Measurements from ENCODE around the gene GPT2. TPM values are rescaled to one million over a fixed set of nuclear protein-coding genes. Genes with fewer than 3 reads are reported as not detected.

The GPT2 gene
- total RNA-seq, 1 experiment from 2014 or later = 81.8 TPM

DNA sequence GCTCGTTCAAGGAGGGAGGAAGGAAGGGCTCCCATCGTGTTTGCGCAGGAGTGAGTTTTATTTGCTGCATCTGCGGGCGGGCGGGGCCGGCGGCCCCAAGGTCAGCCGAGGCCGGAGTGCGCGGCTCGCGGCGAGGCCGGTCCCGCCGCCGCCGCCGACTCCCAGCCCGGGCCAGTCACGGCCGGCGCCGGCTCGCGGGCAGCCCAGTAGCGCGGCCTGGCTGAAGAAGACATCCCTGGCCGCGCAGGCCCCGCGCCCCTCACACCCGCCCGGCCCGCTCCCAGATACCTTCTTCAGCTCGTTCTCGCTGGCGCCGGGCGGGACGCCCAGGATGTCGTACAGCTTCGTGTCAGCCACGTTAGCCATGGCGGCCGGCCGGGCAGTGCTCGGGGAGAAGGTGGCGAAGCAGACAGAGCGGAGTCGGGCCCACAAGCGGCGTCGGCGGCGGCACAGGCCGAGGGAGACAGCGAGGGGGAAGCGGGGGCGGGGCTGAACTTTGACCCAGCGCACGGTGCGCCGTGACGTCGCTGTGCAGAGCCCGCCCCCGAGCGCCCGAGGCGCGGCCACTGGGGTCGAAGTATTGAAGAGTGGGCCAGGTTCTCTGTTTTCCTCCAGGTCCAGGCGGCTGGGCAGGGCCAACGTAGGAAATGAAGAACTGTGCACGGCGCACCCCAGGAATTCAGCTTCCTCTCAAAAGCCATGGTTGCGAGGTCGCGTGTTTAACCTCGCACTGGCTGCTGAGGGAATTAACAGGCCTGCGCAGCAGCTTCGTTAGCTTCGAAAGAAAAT, 89.2 kb downstream of the GPT2 start, which contains the start of gene DNAJA2 (continued):
- TF ChIP-seq ZSCAN18 (CRISPR knock-in tag; IDR thresholded peaks at IDR 0.05) (no peak), PRDM15 (CRISPR knock-in tag; IDR thresholded peaks at IDR 0.05) (no peak), FOXP1 (CRISPR knock-in tag; IDR thresholded peaks at IDR 0.05; ENCODE audit: borderline replicate concordance) (no peak; the same call in 1 of the 2 replicates), SMAD4 (CRISPR knock-in tag; IDR thresholded peaks at IDR 0.05) (no peak), MYBL2 (CRISPR knock-in tag; IDR thresholded peaks at IDR 0.05) (peak; percentile 26; the same call in 1 of the 2 replicates), PREB (CRISPR knock-in tag; IDR thresholded peaks at IDR 0.05; ENCODE audit: borderline replicate concordance) (no peak), E2F5 (CRISPR knock-in tag; IDR thresholded peaks at IDR 0.05) (peak; percentile 75), SMAD3 (CRISPR knock-in tag; IDR thresholded peaks at IDR 0.05; ENCODE audit: borderline replicate concordance) (peak; percentile 56; the same call in 1 of the 2 replicates), ETV6 (CRISPR knock-in tag; IDR thresholded peaks at IDR 0.05) (peak; percentile 62), JAZF1 (CRISPR knock-in tag; IDR thresholded peaks at IDR 0.05) (no peak), CREB1 (CRISPR knock-in tag; IDR thresholded peaks at IDR 0.05) (no peak), TP53 (CRISPR knock-in tag; IDR thresholded peaks at IDR 0.05) (no peak), NFE2L1 (CRISPR knock-in tag; IDR thresholded peaks at IDR 0.05) (no peak; the same call in 1 of the 2 replicates), ZBTB43 (CRISPR knock-in tag; IDR thresholded peaks at IDR 0.05) (0 out of 2 replicates have a peak, but pooled peaks have one; percentile 53), NR1H2 (CRISPR knock-in tag; IDR thresholded peaks at IDR 0.05) (no peak), GTF2I (CRISPR knock-in tag; conservative IDR thresholded peaks at IDR 0.05) (no peak), SOX15 (CRISPR knock-in tag; IDR thresholded peaks at IDR 0.05) (no peak), JUN (CRISPR knock-in tag; IDR thresholded peaks at IDR 0.05) (peak; percentile 68; the same call in 1 of the 2 replicates), CTCF (IDR thresholded peaks at IDR 0.05) (no peak), NFATC4 (CRISPR knock-in tag; IDR thresholded peaks at IDR 0.05) (no peak)
- TF ChIP-seq, protein P1, sequence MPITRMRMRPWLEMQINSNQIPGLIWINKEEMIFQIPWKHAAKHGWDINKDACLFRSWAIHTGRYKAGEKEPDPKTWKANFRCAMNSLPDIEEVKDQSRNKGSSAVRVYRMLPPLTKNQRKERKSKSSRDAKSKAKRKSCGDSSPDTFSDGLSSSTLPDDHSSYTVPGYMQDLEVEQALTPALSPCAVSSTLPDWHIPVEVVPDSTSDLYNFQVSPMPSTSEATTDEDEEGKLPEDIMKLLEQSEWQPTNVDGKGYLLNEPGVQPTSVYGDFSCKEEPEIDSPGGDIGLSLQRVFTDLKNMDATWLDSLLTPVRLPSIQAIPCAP (CRISPR knock-in tag; IDR thresholded peaks at IDR 0.05) = 0 out of 2 replicates have a peak, but pooled peaks have one; percentile 19
- TF ChIP-seq, protein P2, sequence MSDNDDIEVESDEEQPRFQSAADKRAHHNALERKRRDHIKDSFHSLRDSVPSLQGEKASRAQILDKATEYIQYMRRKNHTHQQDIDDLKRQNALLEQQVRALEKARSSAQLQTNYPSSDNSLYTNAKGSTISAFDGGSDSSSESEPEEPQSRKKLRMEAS (CRISPR knock-in tag; IDR thresholded peaks at IDR 0.05) = peak; percentile 88
- TF ChIP-seq, protein P3, sequence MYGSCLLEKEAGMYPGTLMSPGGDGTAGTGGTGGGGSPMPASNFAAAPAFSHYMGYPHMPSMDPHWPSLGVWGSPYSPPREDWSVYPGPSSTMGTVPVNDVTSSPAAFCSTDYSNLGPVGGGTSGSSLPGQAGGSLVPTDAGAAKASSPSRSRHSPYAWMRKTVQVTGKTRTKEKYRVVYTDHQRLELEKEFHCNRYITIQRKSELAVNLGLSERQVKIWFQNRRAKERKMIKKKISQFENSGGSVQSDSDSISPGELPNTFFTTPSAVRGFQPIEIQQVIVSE (CRISPR knock-in tag; IDR thresholded peaks at IDR 0.05; ENCODE audit: borderline replicate concordance) = no peak
- TF ChIP-seq, protein P4, sequence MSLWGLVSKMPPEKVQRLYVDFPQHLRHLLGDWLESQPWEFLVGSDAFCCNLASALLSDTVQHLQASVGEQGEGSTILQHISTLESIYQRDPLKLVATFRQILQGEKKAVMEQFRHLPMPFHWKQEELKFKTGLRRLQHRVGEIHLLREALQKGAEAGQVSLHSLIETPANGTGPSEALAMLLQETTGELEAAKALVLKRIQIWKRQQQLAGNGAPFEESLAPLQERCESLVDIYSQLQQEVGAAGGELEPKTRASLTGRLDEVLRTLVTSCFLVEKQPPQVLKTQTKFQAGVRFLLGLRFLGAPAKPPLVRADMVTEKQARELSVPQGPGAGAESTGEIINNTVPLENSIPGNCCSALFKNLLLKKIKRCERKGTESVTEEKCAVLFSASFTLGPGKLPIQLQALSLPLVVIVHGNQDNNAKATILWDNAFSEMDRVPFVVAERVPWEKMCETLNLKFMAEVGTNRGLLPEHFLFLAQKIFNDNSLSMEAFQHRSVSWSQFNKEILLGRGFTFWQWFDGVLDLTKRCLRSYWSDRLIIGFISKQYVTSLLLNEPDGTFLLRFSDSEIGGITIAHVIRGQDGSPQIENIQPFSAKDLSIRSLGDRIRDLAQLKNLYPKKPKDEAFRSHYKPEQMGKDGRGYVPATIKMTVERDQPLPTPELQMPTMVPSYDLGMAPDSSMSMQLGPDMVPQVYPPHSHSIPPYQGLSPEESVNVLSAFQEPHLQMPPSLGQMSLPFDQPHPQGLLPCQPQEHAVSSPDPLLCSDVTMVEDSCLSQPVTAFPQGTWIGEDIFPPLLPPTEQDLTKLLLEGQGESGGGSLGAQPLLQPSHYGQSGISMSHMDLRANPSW (CRISPR knock-in tag; conservative IDR thresholded peaks at IDR 0.05; ENCODE audit: low read depth) = no peak

Data from WTC11 (cell line).